ENCODE measurements around the gene TAAR9.

The TAAR9 gene

DNA sequence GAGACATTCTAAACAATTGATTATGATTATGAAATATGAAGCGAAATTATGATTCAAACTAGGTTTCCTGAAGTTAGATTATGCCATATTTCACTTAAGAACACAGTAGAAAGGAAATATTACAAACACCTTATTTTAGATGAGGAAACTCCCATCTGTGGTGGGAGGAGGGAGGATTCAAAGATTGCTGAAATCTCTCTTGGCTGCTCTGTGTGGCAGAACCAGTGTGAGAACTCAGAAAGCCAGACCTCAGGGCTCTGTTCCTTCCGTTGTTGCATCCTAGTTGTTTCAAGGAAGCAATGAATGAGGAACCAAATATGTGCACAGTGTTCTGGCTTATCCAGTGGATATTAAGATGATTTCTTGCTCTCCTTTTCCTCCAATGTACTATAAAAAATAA lies 49.3 kb downstream of the TAAR9 start:
- DNase-seq (ENCODE audit: low read depth in 1 of 2, low spot score in 1 of 2), result no peak

Data from activated CD4-positive, alpha-beta T cell treated with anti-CD3 and anti-CD28 coated beads, Interleukin-2, amount 50 U/mL, for 24 hours (primary cell).